Activated T-cell treated with anti-CD3 and anti-CD28 coated beads, Interleukin-2, amount 50 U/mL, for 24 hours (primary cell): ENCODE measurements around the gene TFB1M.
A peak's percentile ranks its signal among the peaks of the same experiment; 100 is the strongest.
"Not testable (repeated sequence)": the region's sequence is repeated elsewhere in the genome, so short reads cannot be mapped to it uniquely, and the experiment has no call there.

Experiments
- DNase-seq: peaks from one replicate; pipeline ENCODE4 v3.0.0-alpha.2; 2020
- H3K27ac Mint-ChIP-seq: 2 replicates; pipeline ENCODE4 v1.8.0; 2020; ENCODE audit warnings: mild to moderate bottlenecking, mixed read lengths
- H3K27me3 Mint-ChIP-seq: 2 replicates; pipeline ENCODE4 v1.8.0; 2020; ENCODE audit warnings: mixed read lengths
- H3K36me3 Mint-ChIP-seq: 2 replicates; pipeline ENCODE4 v1.8.0; 2020; ENCODE audit warnings: low read depth, mixed read lengths
- H3K4me1 Mint-ChIP-seq: 2 replicates; pipeline ENCODE4 v1.8.0; 2020; ENCODE audit warnings: low read depth, mixed read lengths
- H3K4me3 Mint-ChIP-seq: 2 replicates; pipeline ENCODE4 v1.8.0; 2020; ENCODE audit warnings: mild to moderate bottlenecking, moderate library complexity, mixed read lengths
- H3K9me3 Mint-ChIP-seq: 2 replicates; pipeline ENCODE4 v1.8.0; 2020; ENCODE audit warnings: mixed read lengths

Gene TFB1M

GRCh38 chr6:155324993-155325392 lies 10.7 kb upstream of the TFB1M start:
- H3K4me1 Mint-ChIP-seq = peaks cover 20% of the 10 kb centered on the region
- H3K4me3 Mint-ChIP-seq = no peak overlapping the region
- H3K36me3 Mint-ChIP-seq = no peaks in the 10 kb centered on the region
- no peaks in the 10 kb centered on the region for H3K27me3 Mint-ChIP-seq
- no peak for DNase-seq
- H3K9me3 Mint-ChIP-seq = no peaks in the 10 kb centered on the region
- no peak overlapping the region for H3K27ac Mint-ChIP-seq

DNA sequence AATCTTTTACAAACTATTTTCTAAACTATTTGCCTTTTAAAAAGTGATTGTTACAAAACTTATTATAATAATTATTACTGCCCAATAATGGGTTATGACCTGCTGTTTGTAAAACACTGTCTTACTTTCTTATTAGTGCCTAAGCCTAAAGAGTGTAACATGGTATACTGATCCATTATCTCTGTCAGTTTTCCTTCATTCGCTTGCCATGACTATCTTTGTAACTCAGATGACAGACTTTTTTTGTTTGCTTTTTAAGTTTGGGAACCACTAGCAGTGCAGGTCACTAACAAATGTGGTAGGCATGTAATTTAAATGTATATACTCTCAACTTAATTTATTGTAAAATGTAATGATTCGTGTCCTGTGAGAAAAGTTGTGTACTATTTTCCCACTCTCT lies 9.9 kb upstream of the TFB1M start:
- DNase-seq = no peak
- no peaks in the 10 kb centered on the region for H3K36me3 Mint-ChIP-seq
- no peak overlapping the region for H3K27ac Mint-ChIP-seq
- no peak overlapping the region for H3K4me3 Mint-ChIP-seq
- H3K4me1 Mint-ChIP-seq = peaks cover 17% of the 10 kb centered on the region
- no peaks in the 10 kb centered on the region for H3K27me3 Mint-ChIP-seq
- no peaks in the 10 kb centered on the region for H3K9me3 Mint-ChIP-seq

DNA sequence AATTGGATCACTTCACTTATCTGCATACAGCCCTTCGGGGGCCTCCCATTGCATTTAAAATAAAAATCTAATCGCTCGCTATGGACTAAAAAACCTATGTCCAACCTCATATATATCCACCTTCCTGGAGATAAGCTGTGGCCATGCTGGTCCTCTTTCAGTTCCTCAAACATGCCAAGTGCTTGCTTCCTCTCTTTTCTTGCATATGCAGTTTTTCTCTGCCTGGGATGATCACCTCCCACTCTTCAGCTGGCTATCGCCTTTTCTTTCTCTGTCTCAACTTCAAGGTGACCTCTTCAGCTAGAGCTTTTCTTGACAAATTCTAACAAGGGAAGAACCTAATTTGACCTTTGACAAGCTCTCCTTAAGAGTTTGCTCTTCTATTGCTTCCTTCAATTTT lies 5.6 kb upstream of the TFB1M start:
- DNase-seq = no peak
- Mint-ChIP-seq H3K36me3 (no peaks in the 10 kb centered on the region), H3K27ac (no peak overlapping the region), H3K9me3 (no peaks in the 10 kb centered on the region), H3K4me3 (no peak overlapping the region), H3K4me1 (peaks cover 16% of the 10 kb centered on the region), H3K27me3 (no peaks in the 10 kb centered on the region)

GRCh38 chr6:155317186-155317585 lies 2.9 kb upstream of the TFB1M start:
- no peaks in the 10 kb centered on the region for H3K9me3 Mint-ChIP-seq
- H3K27ac Mint-ChIP-seq = no peak overlapping the region
- H3K27me3 Mint-ChIP-seq = no peaks in the 10 kb centered on the region
- H3K36me3 Mint-ChIP-seq = peaks cover 21% of the 10 kb centered on the region
- peaks cover 29% of the 10 kb centered on the region for H3K4me1 Mint-ChIP-seq
- H3K4me3 Mint-ChIP-seq = no peak overlapping the region
- DNase-seq = no peak

GRCh38 chr6:155316419-155316818 lies 2.1 kb upstream of the TFB1M start:
- H3K27ac Mint-ChIP-seq = no peak overlapping the region
- no peak for DNase-seq
- no peaks in the 10 kb centered on the region for H3K27me3 Mint-ChIP-seq

DNA sequence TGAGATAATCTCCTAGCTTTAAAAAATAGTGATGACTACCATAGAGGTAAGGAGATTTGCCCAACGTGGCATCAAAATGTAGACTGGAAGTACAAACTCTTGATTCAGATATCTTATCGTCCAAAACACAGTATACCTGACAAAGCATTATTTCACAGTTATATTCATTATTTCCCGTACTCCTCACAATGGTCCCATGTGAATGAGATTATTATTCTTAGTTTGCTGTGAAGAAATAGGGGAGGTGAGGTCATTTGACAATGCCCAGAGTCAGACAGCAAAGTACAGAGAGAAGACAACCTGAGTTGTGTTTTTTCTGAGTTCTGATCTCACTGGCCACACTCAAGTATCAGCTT lies 1.2 kb upstream of the TFB1M start:
- no peak for DNase-seq
- H3K27me3 Mint-ChIP-seq = no peaks in the 10 kb centered on the region

More at GRCh38 chr6:155316419-155316818, 2.1 kb upstream of the TFB1M start:
- H3K4me1 Mint-ChIP-seq = peaks cover 37% of the 10 kb centered on the region
- H3K36me3 Mint-ChIP-seq = peaks cover 29% of the 10 kb centered on the region
- H3K9me3 Mint-ChIP-seq = no peaks in the 10 kb centered on the region
- H3K4me3 Mint-ChIP-seq = no peak overlapping the region

GRCh38 chr6:155314773-155315515 lies 660 bp upstream of the TFB1M start:
- Mint-ChIP-seq H3K36me3 (peaks cover 43% of the 10 kb centered on the region), H3K27me3 (no peaks in the 10 kb centered on the region), H3K27ac (peak overlapping the region; percentile 97), H3K4me3 (peak overlapping the region; percentile 98), H3K9me3 (no peaks in the 10 kb centered on the region), H3K4me1 (peaks cover 48% of the 10 kb centered on the region)
- no peak for DNase-seq

More for the DNA sequence above, 1.2 kb upstream of the TFB1M start:
- H3K36me3 Mint-ChIP-seq = peaks cover 38% of the 10 kb centered on the region
- peaks cover 44% of the 10 kb centered on the region for H3K4me1 Mint-ChIP-seq
- peak overlapping the region; percentile 97 for H3K27ac Mint-ChIP-seq
- no peaks in the 10 kb centered on the region for H3K9me3 Mint-ChIP-seq
- peak overlapping the region; percentile 98 for H3K4me3 Mint-ChIP-seq

DNA sequence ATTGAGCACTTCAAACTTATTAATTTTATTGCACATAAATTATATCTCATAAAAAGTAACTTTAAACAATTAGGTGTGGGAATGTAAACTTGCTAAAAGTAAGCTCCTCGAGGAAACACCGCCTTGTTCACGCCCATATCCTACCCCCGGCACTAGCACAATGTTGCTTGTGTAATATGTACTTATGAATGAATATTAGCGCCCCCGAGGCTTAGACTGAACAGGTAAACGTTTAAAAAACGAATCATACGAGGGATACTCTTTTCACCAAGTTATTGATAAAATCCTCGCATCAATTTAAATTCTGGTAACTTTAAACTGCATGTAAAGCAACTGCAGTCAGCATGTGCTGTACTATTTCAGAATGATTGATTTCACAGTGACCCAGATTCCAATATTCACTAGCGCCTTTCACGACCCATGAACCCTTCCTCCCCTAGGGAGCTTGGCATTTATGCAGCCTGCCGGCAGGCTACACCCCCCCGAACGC lies 637 bp downstream of the TFB1M start:
- Mint-ChIP-seq H3K4me3 (peak overlapping the region; percentile 98), H3K27ac (peak overlapping the region; percentile 97), H3K4me1 (peaks cover 49% of the 10 kb centered on the region), H3K36me3 (peaks cover 50% of the 10 kb centered on the region), H3K27me3 (no peaks in the 10 kb centered on the region), H3K9me3 (no peaks in the 10 kb centered on the region)
- DNase-seq = no peak

- H3K4me3 Mint-ChIP-seq = peak overlapping the region; percentile 98
- H3K36me3 Mint-ChIP-seq = peaks cover 56% of the 10 kb centered on the region
- not testable (repeated sequence) for H3K27me3 Mint-ChIP-seq, H3K9me3 Mint-ChIP-seq, DNase-seq
- peak overlapping the region; percentile 97 for H3K27ac Mint-ChIP-seq
- peaks cover 54% of the 10 kb centered on the region for H3K4me1 Mint-ChIP-seq
These were observed 1.3 kb downstream of the TFB1M start for GRCh38 chr6:155312950-155313349.

DNA sequence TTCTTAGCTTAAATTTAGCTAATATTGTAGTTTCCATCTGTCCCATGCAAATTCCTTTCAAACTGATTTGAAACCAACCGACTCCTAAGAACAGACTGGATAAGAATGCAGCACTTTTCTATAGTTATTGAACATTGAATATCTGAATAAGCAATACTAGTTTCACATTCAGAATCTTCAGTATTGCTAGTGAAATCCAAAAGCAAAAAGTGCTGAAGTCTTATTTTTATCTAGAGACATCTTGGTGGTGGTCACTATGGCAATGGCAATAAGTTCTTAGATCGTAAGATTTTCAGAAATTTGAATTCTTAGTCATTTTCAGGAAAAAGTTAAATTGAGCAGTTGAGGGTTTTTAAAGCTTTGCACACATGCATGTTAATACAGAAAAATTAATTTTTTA lies 2.7 kb downstream of the TFB1M start:
- peaks cover 68% of the 10 kb centered on the region for H3K36me3 Mint-ChIP-seq
- no peaks in the 10 kb centered on the region for H3K27me3 Mint-ChIP-seq

DNA sequence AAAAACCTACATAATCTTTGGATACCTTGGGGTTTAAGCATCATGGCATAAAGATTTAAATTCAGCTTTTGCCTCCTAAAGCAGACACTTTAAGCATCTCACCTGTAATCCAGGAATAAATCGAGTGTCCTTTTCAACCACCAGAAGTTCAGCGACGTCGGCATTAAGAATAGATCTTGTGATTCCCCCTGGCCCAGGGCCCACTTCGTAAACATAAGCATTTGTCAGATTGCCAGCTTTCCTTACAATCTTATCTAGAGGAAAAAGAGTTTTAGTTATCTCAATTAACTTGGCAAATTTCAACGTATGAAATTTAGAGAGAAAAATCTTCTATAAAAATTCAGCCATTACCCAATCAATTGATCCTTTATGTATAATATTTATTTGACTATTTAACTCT lies 3.2 kb downstream of the TFB1M start:
- DNase-seq = no peak
- Mint-ChIP-seq H3K27me3 (no peaks in the 10 kb centered on the region), H3K4me3 (no peak overlapping the region), H3K4me1 (peaks cover 56% of the 10 kb centered on the region), H3K27ac (peak overlapping the region; percentile 4), H3K9me3 (no peaks in the 10 kb centered on the region), H3K36me3 (peaks cover 73% of the 10 kb centered on the region)

More for the DNA sequence above, 2.7 kb downstream of the TFB1M start:
- Mint-ChIP-seq H3K4me1 (peaks cover 59% of the 10 kb centered on the region), H3K4me3 (no peak overlapping the region), H3K9me3 (no peaks in the 10 kb centered on the region), H3K27ac (peak overlapping the region; percentile 47)
- no peak for DNase-seq

DNA sequence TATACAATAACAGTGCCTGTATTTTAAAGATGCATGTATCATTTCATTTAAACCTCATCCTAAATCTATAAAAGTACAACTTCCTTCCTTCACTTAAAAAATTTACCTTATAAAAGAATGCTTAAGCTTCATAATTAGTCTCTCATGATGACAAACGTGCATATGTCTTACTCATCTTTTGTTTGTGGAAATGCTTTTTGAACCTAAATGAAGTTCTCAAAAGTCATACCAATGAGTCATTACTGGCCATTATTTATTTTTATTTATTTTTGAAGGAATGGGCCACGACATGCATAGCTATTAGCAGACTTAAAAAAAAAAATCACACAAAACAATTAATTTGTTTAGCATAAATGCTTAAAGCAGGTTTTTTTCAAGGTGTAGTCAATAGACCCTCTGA lies 3.7 kb downstream of the TFB1M start:
- Mint-ChIP-seq H3K27me3 (no peaks in the 10 kb centered on the region), H3K27ac (peak overlapping the region; percentile 3), H3K4me1 (peaks cover 55% of the 10 kb centered on the region), H3K9me3 (no peaks in the 10 kb centered on the region), H3K4me3 (no peak overlapping the region), H3K36me3 (peaks cover 78% of the 10 kb centered on the region)
- DNase-seq = no peak

DNA sequence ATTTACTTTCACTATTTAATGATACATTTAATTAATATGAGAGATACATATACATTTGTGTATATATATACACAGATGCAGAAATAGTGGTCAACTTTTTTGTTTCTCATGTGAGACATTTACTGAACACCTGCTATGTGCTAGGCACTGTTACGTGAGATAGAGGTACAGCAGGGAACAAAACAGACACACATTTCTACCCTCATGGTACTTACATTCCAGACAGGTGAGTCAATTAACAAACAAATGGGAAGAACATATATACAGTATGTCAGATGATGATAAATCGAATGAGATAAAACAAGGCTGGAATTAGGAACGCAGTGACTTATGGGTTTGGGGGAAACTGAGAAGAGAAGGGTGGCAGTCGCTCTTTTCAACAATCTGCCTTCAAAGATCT lies 5.1 kb downstream of the TFB1M start:
- Mint-ChIP-seq H3K4me1 (peaks cover 52% of the 10 kb centered on the region), H3K9me3 (no peaks in the 10 kb centered on the region)

GRCh38 chr6:155306958-155307357 lies 7.3 kb downstream of the TFB1M start:
- Mint-ChIP-seq H3K36me3 (peaks cover 79% of the 10 kb centered on the region), H3K9me3 (no peaks in the 10 kb centered on the region), H3K27me3 (no peaks in the 10 kb centered on the region), H3K4me3 (no peak overlapping the region), H3K27ac (no peak overlapping the region), H3K4me1 (peaks cover 39% of the 10 kb centered on the region)
- no peak for DNase-seq

More for the DNA sequence above, 5.1 kb downstream of the TFB1M start:
- peaks cover 82% of the 10 kb centered on the region for H3K36me3 Mint-ChIP-seq
- no peaks in the 10 kb centered on the region for H3K27me3 Mint-ChIP-seq
- no peak for DNase-seq
- H3K27ac Mint-ChIP-seq = no peak overlapping the region
- no peak overlapping the region for H3K4me3 Mint-ChIP-seq

- Mint-ChIP-seq H3K9me3 (no peaks in the 10 kb centered on the region), H3K27ac (no peak overlapping the region), H3K4me3 (no peak overlapping the region), H3K4me1 (peaks cover 24% of the 10 kb centered on the region), H3K27me3 (no peaks in the 10 kb centered on the region), H3K36me3 (peaks cover 80% of the 10 kb centered on the region)
- no peak for DNase-seq
These were observed 10.9 kb downstream of the TFB1M start for GRCh38 chr6:155303361-155303870.
